ENCODE measurements around the gene MATR3.

DNA sequence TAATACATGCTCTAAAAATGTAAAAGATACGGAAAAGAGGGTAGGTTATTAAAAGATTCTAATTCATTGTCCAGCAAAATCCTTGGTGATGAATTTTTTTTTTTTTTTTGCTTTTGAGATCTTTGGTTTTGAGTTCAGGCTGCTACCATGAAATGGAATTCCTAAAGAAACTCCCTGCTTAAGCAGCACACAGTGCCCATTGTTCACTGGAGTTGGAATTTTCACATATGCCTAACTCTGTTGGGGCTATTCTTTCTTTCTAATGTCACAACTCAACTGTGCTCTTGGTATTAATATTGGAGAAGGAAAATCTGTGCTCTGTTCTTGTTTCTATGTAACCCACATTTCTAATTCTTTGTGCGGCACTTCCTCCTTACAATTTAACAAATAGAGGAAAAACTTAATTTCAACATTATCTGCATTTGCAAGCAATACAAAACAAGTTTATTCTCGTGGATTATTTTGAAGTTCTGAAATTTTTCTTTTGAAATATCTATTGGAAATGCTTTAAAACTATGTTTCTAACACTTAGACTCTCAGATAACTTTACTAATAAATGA, 21.6 kb downstream of the MATR3 start:
- TF ChIP-seq, protein P1, sequence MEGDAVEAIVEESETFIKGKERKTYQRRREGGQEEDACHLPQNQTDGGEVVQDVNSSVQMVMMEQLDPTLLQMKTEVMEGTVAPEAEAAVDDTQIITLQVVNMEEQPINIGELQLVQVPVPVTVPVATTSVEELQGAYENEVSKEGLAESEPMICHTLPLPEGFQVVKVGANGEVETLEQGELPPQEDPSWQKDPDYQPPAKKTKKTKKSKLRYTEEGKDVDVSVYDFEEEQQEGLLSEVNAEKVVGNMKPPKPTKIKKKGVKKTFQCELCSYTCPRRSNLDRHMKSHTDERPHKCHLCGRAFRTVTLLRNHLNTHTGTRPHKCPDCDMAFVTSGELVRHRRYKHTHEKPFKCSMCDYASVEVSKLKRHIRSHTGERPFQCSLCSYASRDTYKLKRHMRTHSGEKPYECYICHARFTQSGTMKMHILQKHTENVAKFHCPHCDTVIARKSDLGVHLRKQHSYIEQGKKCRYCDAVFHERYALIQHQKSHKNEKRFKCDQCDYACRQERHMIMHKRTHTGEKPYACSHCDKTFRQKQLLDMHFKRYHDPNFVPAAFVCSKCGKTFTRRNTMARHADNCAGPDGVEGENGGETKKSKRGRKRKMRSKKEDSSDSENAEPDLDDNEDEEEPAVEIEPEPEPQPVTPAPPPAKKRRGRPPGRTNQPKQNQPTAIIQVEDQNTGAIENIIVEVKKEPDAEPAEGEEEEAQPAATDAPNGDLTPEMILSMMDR (IDR thresholded peaks at IDR 0.05), result no peak
- no peak for TF ChIP-seq POLR2A (IDR thresholded peaks at IDR 0.05)
